ENCODE data around the gene ADCY9.
A peak's percentile ranks its signal among the peaks of the same experiment; 100 is the strongest.

The ADCY9 gene

GRCh38 chr16:4016005-4016352 is 100.3 kb downstream of the ADCY9 start:
- Histone ChIP-seq H3K36me3 (ENCODE audit: control insufficient read depth, insufficient read depth, low read length) (no peaks in the 10 kb centered on the region), H3K27me3 (ENCODE audit: control insufficient read depth, insufficient read depth, low read length) (no peaks in the 10 kb centered on the region), H3K9ac (ENCODE audit: low read depth, low read length) (no peak overlapping the region), H3K9me3 (ENCODE audit: control insufficient read depth, insufficient read depth, low read length) (no peaks in the 10 kb centered on the region), H3K4me1 (ENCODE audit: control insufficient read depth, insufficient read depth, low read length) (peaks cover 6% of the 10 kb centered on the region), H3K4me3 (ENCODE audit: low read depth, low read length) (no peak overlapping the region)

- H3K4me1 ChIP-seq (ENCODE audit: control insufficient read depth, insufficient read depth, low read length) = peaks cover 6% of the 10 kb centered on the region
- no peak overlapping the region for H3K9ac ChIP-seq (ENCODE audit: low read depth, low read length)
- H3K27me3 ChIP-seq (ENCODE audit: control insufficient read depth, insufficient read depth, low read length) = no peaks in the 10 kb centered on the region
- no peaks in the 10 kb centered on the region for H3K9me3 ChIP-seq (ENCODE audit: control insufficient read depth, insufficient read depth, low read length)
- H3K4me3 ChIP-seq (ENCODE audit: low read depth, low read length) = no peak overlapping the region
- H3K36me3 ChIP-seq (ENCODE audit: control insufficient read depth, insufficient read depth, low read length) = no peaks in the 10 kb centered on the region
Measured at GRCh38 chr16:4015275-4016004, 100.8 kb downstream of the ADCY9 start.

GRCh38 chr16:4011940-4012629 is 104.2 kb downstream of the ADCY9 start:
- Histone ChIP-seq H3K36me3 (ENCODE audit: control insufficient read depth, insufficient read depth, low read length) (peaks cover 2% of the 10 kb centered on the region), H3K4me3 (ENCODE audit: low read depth, low read length) (no peak overlapping the region), H3K9me3 (ENCODE audit: control insufficient read depth, insufficient read depth, low read length) (no peaks in the 10 kb centered on the region), H3K27me3 (ENCODE audit: control insufficient read depth, insufficient read depth, low read length) (no peaks in the 10 kb centered on the region), H3K9ac (ENCODE audit: low read depth, low read length) (peak overlapping the region; percentile 12), H3K4me1 (ENCODE audit: control insufficient read depth, insufficient read depth, low read length) (peaks cover 6% of the 10 kb centered on the region)

- Histone ChIP-seq H3K4me1 (ENCODE audit: control insufficient read depth, insufficient read depth, low read length) (peaks cover 6% of the 10 kb centered on the region), H3K9me3 (ENCODE audit: control insufficient read depth, insufficient read depth, low read length) (no peaks in the 10 kb centered on the region), H3K36me3 (ENCODE audit: control insufficient read depth, insufficient read depth, low read length) (peaks cover 2% of the 10 kb centered on the region), H3K4me3 (ENCODE audit: low read depth, low read length) (no peak overlapping the region), H3K27me3 (ENCODE audit: control insufficient read depth, insufficient read depth, low read length) (no peaks in the 10 kb centered on the region), H3K9ac (ENCODE audit: low read depth, low read length) (peak overlapping the region; percentile 12)
Measured at GRCh38 chr16:4011225-4011939, 104.9 kb downstream of the ADCY9 start.

GRCh38 chr16:4010225-4011158 is 105.8 kb downstream of the ADCY9 start:
- no peaks in the 10 kb centered on the region for H3K9me3 ChIP-seq (ENCODE audit: control insufficient read depth, insufficient read depth, low read length)
- H3K9ac ChIP-seq (ENCODE audit: low read depth, low read length) = no peak overlapping the region
- no peak overlapping the region for H3K4me3 ChIP-seq (ENCODE audit: low read depth, low read length)
- peaks cover 2% of the 10 kb centered on the region for H3K36me3 ChIP-seq (ENCODE audit: control insufficient read depth, insufficient read depth, low read length)
- peaks cover 6% of the 10 kb centered on the region for H3K4me1 ChIP-seq (ENCODE audit: control insufficient read depth, insufficient read depth, low read length)
- H3K27me3 ChIP-seq (ENCODE audit: control insufficient read depth, insufficient read depth, low read length) = no peaks in the 10 kb centered on the region

GRCh38 chr16:4009177-4009576 is 107.1 kb downstream of the ADCY9 start:
- Histone ChIP-seq H3K27me3 (ENCODE audit: control insufficient read depth, insufficient read depth, low read length) (no peaks in the 10 kb centered on the region), H3K4me1 (ENCODE audit: control insufficient read depth, insufficient read depth, low read length) (peaks cover 6% of the 10 kb centered on the region), H3K9me3 (ENCODE audit: control insufficient read depth, insufficient read depth, low read length) (no peaks in the 10 kb centered on the region), H3K36me3 (ENCODE audit: control insufficient read depth, insufficient read depth, low read length) (peaks cover 2% of the 10 kb centered on the region), H3K4me3 (ENCODE audit: low read depth, low read length) (no peak overlapping the region), H3K9ac (ENCODE audit: low read depth, low read length) (no peak overlapping the region)

GRCh38 chr16:4008116-4008515 is 108.1 kb downstream of the ADCY9 start:
- Histone ChIP-seq H3K9me3 (ENCODE audit: control insufficient read depth, insufficient read depth, low read length) (no peaks in the 10 kb centered on the region), H3K4me1 (ENCODE audit: control insufficient read depth, insufficient read depth, low read length) (peaks cover 6% of the 10 kb centered on the region), H3K27me3 (ENCODE audit: control insufficient read depth, insufficient read depth, low read length) (no peaks in the 10 kb centered on the region), H3K4me3 (ENCODE audit: low read depth, low read length) (no peak overlapping the region), H3K36me3 (ENCODE audit: control insufficient read depth, insufficient read depth, low read length) (peaks cover 2% of the 10 kb centered on the region), H3K9ac (ENCODE audit: low read depth, low read length) (no peak overlapping the region)

GRCh38 chr16:4006397-4006999 is 109.7 kb downstream of the ADCY9 start:
- peaks cover 2% of the 10 kb centered on the region for H3K36me3 ChIP-seq (ENCODE audit: control insufficient read depth, insufficient read depth, low read length)
- H3K9me3 ChIP-seq (ENCODE audit: control insufficient read depth, insufficient read depth, low read length) = no peaks in the 10 kb centered on the region
- peaks cover under 1% of the 10 kb centered on the region for H3K4me1 ChIP-seq (ENCODE audit: control insufficient read depth, insufficient read depth, low read length)
- H3K9ac ChIP-seq (ENCODE audit: low read depth, low read length) = no peak overlapping the region
- H3K4me3 ChIP-seq (ENCODE audit: low read depth, low read length) = no peak overlapping the region
- H3K27me3 ChIP-seq (ENCODE audit: control insufficient read depth, insufficient read depth, low read length) = no peaks in the 10 kb centered on the region

GRCh38 chr16:4005731-4006130 is 110.5 kb downstream of the ADCY9 start:
- H3K4me3 ChIP-seq (ENCODE audit: low read depth, low read length) = no peak overlapping the region
- no peaks in the 10 kb centered on the region for H3K27me3 ChIP-seq (ENCODE audit: control insufficient read depth, insufficient read depth, low read length)
- H3K9me3 ChIP-seq (ENCODE audit: control insufficient read depth, insufficient read depth, low read length) = no peaks in the 10 kb centered on the region
- no peaks in the 10 kb centered on the region for H3K4me1 ChIP-seq (ENCODE audit: control insufficient read depth, insufficient read depth, low read length)
- peaks cover 2% of the 10 kb centered on the region for H3K36me3 ChIP-seq (ENCODE audit: control insufficient read depth, insufficient read depth, low read length)
- H3K9ac ChIP-seq (ENCODE audit: low read depth, low read length) = no peak overlapping the region

- Histone ChIP-seq H3K36me3 (ENCODE audit: control insufficient read depth, insufficient read depth, low read length) (peaks cover under 1% of the 10 kb centered on the region), H3K9me3 (ENCODE audit: control insufficient read depth, insufficient read depth, low read length) (no peaks in the 10 kb centered on the region), H3K4me1 (ENCODE audit: control insufficient read depth, insufficient read depth, low read length) (no peaks in the 10 kb centered on the region), H3K9ac (ENCODE audit: low read depth, low read length) (no peak overlapping the region), H3K4me3 (ENCODE audit: low read depth, low read length) (no peak overlapping the region), H3K27me3 (ENCODE audit: control insufficient read depth, insufficient read depth, low read length) (no peaks in the 10 kb centered on the region)
Measured at GRCh38 chr16:4005281-4005680, 111.0 kb downstream of the ADCY9 start.

GRCh38 chr16:4004206-4004605 is 112.0 kb downstream of the ADCY9 start:
- Histone ChIP-seq H3K27me3 (ENCODE audit: control insufficient read depth, insufficient read depth, low read length) (no peaks in the 10 kb centered on the region), H3K9me3 (ENCODE audit: control insufficient read depth, insufficient read depth, low read length) (no peaks in the 10 kb centered on the region), H3K4me1 (ENCODE audit: control insufficient read depth, insufficient read depth, low read length) (peaks cover 6% of the 10 kb centered on the region), H3K36me3 (ENCODE audit: control insufficient read depth, insufficient read depth, low read length) (no peaks in the 10 kb centered on the region), H3K9ac (ENCODE audit: low read depth, low read length) (no peak overlapping the region), H3K4me3 (ENCODE audit: low read depth, low read length) (no peak overlapping the region)

Data from iPS-15b (cell line).